WERI-Rb-1 (cell line): Measurements from ENCODE around the gene ETV4.

Experiments
- DNase-seq: peaks from one replicate; pipeline ENCODE4 v3.0.0-alpha.2; 2020
- H3K27ac ChIP-seq: fragments of 250-450 bp; sonication (Bioruptor Pico); 2 replicates; pipeline ENCODE4 v1.5.1; 2020; ENCODE audit warnings: mild to moderate bottlenecking, moderate library complexity
- H3K27me3 ChIP-seq: fragments of 250-450 bp; sonication (Bioruptor Pico); 2 replicates; pipeline ENCODE4 v1.5.1; 2021; ENCODE audit warnings: mild to moderate bottlenecking, low read depth, moderate library complexity; ENCODE audit not compliant: insufficient read depth, severe bottlenecking
- H3K36me3 ChIP-seq: fragments of 250-450 bp; sonication (Bioruptor Pico); 2 replicates; pipeline ENCODE4 v1.5.1; 2020; ENCODE audit warnings: mild to moderate bottlenecking, moderate library complexity
- H3K4me3 ChIP-seq: 2 replicates; pipeline ENCODE4 v1.5.1; 2011; ENCODE audit warnings: low read depth, mild to moderate bottlenecking, control low read depth, low read length
- H3K9me3 ChIP-seq: fragments of 250-450 bp; sonication (Bioruptor Pico); 2 replicates; pipeline ENCODE4 v1.5.1; 2021; ENCODE audit warnings: mild to moderate bottlenecking, moderate library complexity; ENCODE audit not compliant: severe bottlenecking
- CTCF ChIP-seq: IDR thresholded peaks from 2 replicates; pipeline ENCODE4 v1.5.1; 2011; ENCODE audit warnings: low read depth, mild to moderate bottlenecking, control low read depth, inconsistent platforms, low read length

Gene ETV4

DNA sequence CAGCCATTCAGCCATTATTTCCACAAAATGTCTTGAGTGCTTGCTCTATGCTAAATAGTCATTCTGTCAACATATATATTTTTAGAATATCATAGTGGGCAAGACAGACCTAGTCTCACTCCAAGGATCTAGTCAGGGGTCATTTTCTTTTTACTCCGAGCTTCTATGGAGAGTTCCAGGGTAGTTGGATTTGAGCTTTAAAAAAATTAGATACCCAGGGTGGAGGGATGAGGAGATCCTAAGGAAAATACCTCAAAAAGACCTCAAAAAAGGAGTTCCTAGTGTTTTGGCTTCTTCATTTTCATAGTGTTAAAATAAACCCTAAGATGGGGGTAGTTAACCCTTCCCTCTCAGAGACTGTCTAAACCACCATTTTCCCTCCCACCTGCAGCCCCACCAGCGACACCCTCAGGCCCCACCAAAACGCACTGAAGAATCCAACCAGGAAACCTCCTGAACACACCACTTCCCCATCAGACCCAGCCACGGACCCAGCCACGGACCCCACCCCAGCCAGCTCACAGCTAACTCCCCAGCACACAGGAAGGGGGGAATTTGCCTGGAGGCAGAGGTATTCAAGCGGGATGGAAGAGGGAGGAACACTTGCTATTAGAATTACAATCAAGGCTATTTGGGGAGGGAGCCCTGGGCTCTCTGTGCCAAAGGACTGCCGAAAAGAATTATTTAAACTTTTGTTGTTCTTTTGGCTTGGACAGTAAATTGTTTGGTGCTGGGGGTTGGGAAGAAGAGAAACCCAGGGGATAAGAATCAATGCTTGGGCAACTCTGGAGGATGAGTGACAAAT is 2.2 kb downstream of the ETV4 start:
- Histone ChIP-seq H3K4me3 (no peak overlapping the region), H3K27me3 (peaks cover 55% of the 10 kb centered on the region), H3K27ac (no peak overlapping the region), H3K36me3 (no peaks in the 10 kb centered on the region), H3K9me3 (no peaks in the 10 kb centered on the region)
- no peak for DNase-seq
- TF ChIP-seq CTCF: no peak

- Histone ChIP-seq H3K27me3 (peaks cover 55% of the 10 kb centered on the region), H3K4me3 (no peak overlapping the region), H3K27ac (no peak overlapping the region), H3K9me3 (no peaks in the 10 kb centered on the region), H3K36me3 (no peaks in the 10 kb centered on the region)
- no peak for DNase-seq
- no peak for TF ChIP-seq CTCF
These were observed 2.8 kb downstream of the ETV4 start for GRCh38 chr17:43543300-43543699.

- no peak for TF ChIP-seq CTCF
- Histone ChIP-seq H3K27ac (no peak overlapping the region), H3K27me3 (peaks cover 55% of the 10 kb centered on the region), H3K9me3 (no peaks in the 10 kb centered on the region), H3K4me3 (no peak overlapping the region), H3K36me3 (no peaks in the 10 kb centered on the region)
- no peak for DNase-seq
These were observed 3.3 kb downstream of the ETV4 start for GRCh38 chr17:43542859-43543258.

- H3K4me3 ChIP-seq: no peak overlapping the region
- peak; percentile 51 for DNase-seq
- H3K27ac ChIP-seq: no peak overlapping the region
- peaks cover 43% of the 10 kb centered on the region for H3K27me3 ChIP-seq
- H3K9me3 ChIP-seq: no peaks in the 10 kb centered on the region
- no peaks in the 10 kb centered on the region for H3K36me3 ChIP-seq
- no peak for TF ChIP-seq CTCF
These were observed 5.1 kb downstream of the ETV4 start for GRCh38 chr17:43540821-43541674.

DNA sequence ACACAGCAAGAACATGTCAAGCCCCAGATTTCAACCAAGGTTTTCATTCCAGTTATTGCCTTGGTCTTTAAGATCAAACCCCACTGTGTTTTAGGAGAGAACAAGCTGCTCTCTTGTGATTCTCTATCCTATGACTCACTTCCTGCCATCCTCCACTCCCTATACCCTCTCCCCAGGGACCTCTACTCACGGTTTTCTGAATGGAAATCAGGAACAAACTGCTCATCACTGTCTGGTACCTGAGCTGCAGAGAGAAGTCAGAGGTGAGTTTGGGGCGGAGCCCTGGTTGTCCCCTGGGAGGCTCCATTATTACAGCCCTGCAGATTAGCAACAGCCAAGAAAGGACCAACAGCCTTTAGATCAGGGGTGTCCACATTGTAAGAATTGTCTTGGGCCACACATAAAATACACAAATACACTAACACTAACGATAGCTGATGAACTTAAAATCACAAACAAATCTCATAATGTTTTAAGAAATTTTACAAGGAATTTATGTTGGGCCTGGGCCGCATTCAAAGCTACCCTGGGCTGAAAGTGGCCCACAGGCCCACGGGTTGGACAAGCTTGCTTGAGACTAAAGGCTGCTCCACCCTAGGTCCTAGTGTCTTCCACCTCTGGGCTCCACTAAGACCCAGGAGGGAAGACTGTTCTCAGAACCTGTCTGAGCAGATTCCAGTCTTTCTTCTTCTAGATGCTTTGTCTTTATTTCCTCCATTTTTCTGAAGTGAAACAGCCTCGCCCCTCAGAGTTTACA is 9.7 kb downstream of the ETV4 start:
- no peak for DNase-seq
- H3K27me3 ChIP-seq: no peaks in the 10 kb centered on the region
- H3K9me3 ChIP-seq: no peaks in the 10 kb centered on the region
- H3K27ac ChIP-seq: no peak overlapping the region
- TF ChIP-seq CTCF: no peak
- H3K4me3 ChIP-seq: no peak overlapping the region
- no peaks in the 10 kb centered on the region for H3K36me3 ChIP-seq
